ENCODE measurements around the gene MAPK8IP3. TPM values are rescaled to one million over a fixed set of nuclear protein-coding genes. Genes with fewer than 3 reads are reported as not detected.

Gene MAPK8IP3
- total RNA-seq, 1 donor from 2014 or later = 77.3 TPM

- ATAC-seq = no peak
- H3K4me3 ChIP-seq = no peak overlapping the region
- no peak overlapping the region for H3K27ac ChIP-seq
- intact Hi-C loops (cut with DNase I) = no loop called here
- H3K27me3 ChIP-seq = no peaks in the 10 kb centered on the region
- no peaks in the 10 kb centered on the region for H3K36me3 ChIP-seq
- no peak for DNase-seq
- TF ChIP-seq, protein P1, sequence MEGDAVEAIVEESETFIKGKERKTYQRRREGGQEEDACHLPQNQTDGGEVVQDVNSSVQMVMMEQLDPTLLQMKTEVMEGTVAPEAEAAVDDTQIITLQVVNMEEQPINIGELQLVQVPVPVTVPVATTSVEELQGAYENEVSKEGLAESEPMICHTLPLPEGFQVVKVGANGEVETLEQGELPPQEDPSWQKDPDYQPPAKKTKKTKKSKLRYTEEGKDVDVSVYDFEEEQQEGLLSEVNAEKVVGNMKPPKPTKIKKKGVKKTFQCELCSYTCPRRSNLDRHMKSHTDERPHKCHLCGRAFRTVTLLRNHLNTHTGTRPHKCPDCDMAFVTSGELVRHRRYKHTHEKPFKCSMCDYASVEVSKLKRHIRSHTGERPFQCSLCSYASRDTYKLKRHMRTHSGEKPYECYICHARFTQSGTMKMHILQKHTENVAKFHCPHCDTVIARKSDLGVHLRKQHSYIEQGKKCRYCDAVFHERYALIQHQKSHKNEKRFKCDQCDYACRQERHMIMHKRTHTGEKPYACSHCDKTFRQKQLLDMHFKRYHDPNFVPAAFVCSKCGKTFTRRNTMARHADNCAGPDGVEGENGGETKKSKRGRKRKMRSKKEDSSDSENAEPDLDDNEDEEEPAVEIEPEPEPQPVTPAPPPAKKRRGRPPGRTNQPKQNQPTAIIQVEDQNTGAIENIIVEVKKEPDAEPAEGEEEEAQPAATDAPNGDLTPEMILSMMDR (IDR thresholded peaks at IDR 0.05) = no peak
- H3K9me3 ChIP-seq = no peaks in the 10 kb centered on the region
- H3K4me1 ChIP-seq = peaks cover 23% of the 10 kb centered on the region
Measured at GRCh38 chr16:1708768-1709180, 2.8 kb downstream of the MAPK8IP3 start.

DNA sequence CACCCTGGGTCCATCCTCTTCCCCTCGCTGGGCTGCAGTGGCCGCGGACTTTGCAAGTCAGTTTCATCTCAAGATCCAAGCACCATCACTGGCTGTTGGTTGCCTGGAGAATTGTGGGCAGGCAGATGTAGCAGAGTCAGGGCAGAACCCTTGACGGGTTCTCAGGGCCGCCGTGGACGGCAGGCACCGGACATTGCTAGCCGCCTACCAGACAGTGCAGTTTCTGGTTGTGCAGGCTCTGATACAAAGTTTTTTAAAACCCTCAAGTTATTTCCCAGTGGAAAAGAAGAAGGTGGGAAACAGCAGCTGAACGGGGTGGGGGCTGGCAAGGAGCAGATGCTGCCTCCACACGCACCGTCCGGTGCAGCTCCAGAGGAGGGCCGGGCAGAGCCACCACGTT, 3.4 kb downstream of the MAPK8IP3 start:
- Histone ChIP-seq H3K27ac (no peak overlapping the region), H3K4me1 (peaks cover 23% of the 10 kb centered on the region), H3K36me3 (no peaks in the 10 kb centered on the region), H3K27me3 (no peaks in the 10 kb centered on the region), H3K4me3 (no peak overlapping the region), H3K9me3 (no peaks in the 10 kb centered on the region)
- DNase-seq = no peak
- TF ChIP-seq, protein P1 (IDR thresholded peaks at IDR 0.05) = no peak
- ATAC-seq = no peak
- intact Hi-C loops (cut with DNase I) = no loop called here

- TF ChIP-seq, protein P1 (IDR thresholded peaks at IDR 0.05) = no peak
Measured at GRCh38 chr16:1710811-1711507, 5.0 kb downstream of the MAPK8IP3 start.

DNA sequence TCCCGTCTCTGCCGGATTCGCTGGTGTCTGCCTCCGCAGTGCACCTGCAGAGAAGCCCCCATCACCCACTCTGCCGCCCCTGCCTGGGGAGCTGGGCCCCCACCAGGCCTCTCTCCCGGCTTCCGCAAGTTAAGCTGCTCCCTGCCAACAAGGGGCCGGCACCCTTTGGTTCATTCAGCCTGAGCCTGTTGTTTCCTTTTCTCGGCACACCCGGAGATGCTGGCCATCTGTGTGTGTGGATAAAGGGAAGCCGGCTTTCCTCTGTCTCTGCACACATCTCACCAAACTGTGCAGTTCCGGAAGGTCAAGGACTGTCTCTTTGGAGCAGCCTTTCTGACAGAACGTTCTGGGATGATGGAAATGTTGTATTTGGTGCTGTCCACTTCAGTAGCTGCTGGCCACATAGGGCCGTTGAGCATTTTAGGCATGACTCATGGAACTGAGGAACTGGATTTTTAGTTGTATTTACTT, 6.8 kb downstream of the MAPK8IP3 start:
- Histone ChIP-seq H3K4me3 (no peak overlapping the region), H3K27ac (no peak overlapping the region), H3K9me3 (no peaks in the 10 kb centered on the region), H3K36me3 (no peaks in the 10 kb centered on the region), H3K27me3 (no peaks in the 10 kb centered on the region), H3K4me1 (peaks cover 10% of the 10 kb centered on the region)
- TF ChIP-seq, protein P1 (IDR thresholded peaks at IDR 0.05) = no peak
- ATAC-seq (peak; percentile 40), DNase-seq (no peak)
- intact Hi-C loops (cut with DNase I) = no loop called here

More at GRCh38 chr16:1710811-1711507, 5.0 kb downstream of the MAPK8IP3 start:
- Histone ChIP-seq H3K27ac (no peak overlapping the region), H3K4me1 (peaks cover 17% of the 10 kb centered on the region), H3K4me3 (no peak overlapping the region), H3K27me3 (no peaks in the 10 kb centered on the region), H3K36me3 (no peaks in the 10 kb centered on the region), H3K9me3 (no peaks in the 10 kb centered on the region)
- DNase-seq = no peak
- intact Hi-C loops (cut with DNase I) = no loop called here
- ATAC-seq = no peak

- no peak for ATAC-seq
- no peak overlapping the region for H3K4me3 ChIP-seq
- intact Hi-C loops (cut with DNase I) = no loop called here
Measured at GRCh38 chr16:1713331-1713730, 7.3 kb downstream of the MAPK8IP3 start.

More at GRCh38 chr16:1713331-1713730, 7.3 kb downstream of the MAPK8IP3 start:
- Histone ChIP-seq H3K4me1 (peaks cover 5% of the 10 kb centered on the region), H3K27ac (no peak overlapping the region), H3K9me3 (no peaks in the 10 kb centered on the region), H3K27me3 (no peaks in the 10 kb centered on the region), H3K36me3 (no peaks in the 10 kb centered on the region)
- DNase-seq = no peak
- TF ChIP-seq, protein P1 (IDR thresholded peaks at IDR 0.05) = no peak

Data from upper lobe of right lung (tissue), 1 donor.